B cell (primary cell): ENCODE data around the gene TENM4.

ENCODE experiments used
- EZH2 ChIP-seq: IDR thresholded peaks from 2 replicates; pipeline ENCODE4 v1.6.1; 2012; ENCODE audit warnings: borderline replicate concordance, low read depth, mild to moderate bottlenecking, moderate library complexity, low read length; ENCODE audit not compliant: insufficient read depth, poor library complexity, severe bottlenecking
- TF ChIP-seq, protein P1 (sequence below): fragments of 200-600 bp; IDR thresholded peaks from one replicate; pipeline ENCODE4 v1.8.0; 2022; ENCODE audit warnings: antibody characterized with exemption, mild to moderate bottlenecking

DNA sequence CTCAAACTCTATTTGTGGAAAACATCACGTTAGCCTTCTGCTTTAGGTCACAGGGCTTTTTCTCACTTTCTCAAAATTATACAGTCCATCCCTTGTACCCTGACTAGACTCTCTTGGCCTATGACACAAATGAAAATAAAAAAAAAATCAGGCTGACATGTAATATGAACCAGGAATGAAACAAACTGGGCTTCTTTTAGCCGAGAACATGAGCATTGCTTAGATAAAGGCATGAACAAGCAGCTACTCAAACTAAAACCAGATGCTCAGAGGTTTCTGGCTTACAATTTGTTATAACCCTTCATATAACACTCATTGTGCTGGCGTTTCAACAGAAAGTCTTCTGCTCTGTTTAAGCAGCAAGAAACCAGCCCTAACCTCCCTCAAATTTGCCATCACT, 600.6 kb downstream of the TENM4 start:
- TF ChIP-seq, protein P1, sequence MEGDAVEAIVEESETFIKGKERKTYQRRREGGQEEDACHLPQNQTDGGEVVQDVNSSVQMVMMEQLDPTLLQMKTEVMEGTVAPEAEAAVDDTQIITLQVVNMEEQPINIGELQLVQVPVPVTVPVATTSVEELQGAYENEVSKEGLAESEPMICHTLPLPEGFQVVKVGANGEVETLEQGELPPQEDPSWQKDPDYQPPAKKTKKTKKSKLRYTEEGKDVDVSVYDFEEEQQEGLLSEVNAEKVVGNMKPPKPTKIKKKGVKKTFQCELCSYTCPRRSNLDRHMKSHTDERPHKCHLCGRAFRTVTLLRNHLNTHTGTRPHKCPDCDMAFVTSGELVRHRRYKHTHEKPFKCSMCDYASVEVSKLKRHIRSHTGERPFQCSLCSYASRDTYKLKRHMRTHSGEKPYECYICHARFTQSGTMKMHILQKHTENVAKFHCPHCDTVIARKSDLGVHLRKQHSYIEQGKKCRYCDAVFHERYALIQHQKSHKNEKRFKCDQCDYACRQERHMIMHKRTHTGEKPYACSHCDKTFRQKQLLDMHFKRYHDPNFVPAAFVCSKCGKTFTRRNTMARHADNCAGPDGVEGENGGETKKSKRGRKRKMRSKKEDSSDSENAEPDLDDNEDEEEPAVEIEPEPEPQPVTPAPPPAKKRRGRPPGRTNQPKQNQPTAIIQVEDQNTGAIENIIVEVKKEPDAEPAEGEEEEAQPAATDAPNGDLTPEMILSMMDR, result no peak
- TF ChIP-seq EZH2, result no peak
